ENCODE results near the gene CACNA2D3. TPM values are rescaled to one million over a fixed set of nuclear protein-coding genes. Genes with fewer than 3 reads are reported as not detected.

The CACNA2D3 gene
- polyA plus RNA-seq, 1 donor (not counting 4 experiments of a cell fraction or from before 2014, with no cell fraction given): 0.08 TPM

- no peak overlapping the region for H3K4me2 ChIP-seq (ENCODE audit: control insufficient read depth, extremely low read depth, insufficient read depth, low read depth, low read length)
- H3K4me1 ChIP-seq (ENCODE audit: control insufficient read depth, extremely low read depth, insufficient read depth, low read length): no peaks in the 10 kb centered on the region
- DNase-seq (ENCODE audit: low read depth, low spot score) (no peak), FAIRE-seq (no peak)
- no peaks in the 10 kb centered on the region for H3K27me3 ChIP-seq (ENCODE audit: control insufficient read depth, extremely low read depth, insufficient read depth, low read length)
- no peak overlapping the region for H3K9ac ChIP-seq (ENCODE audit: control insufficient read depth, extremely low read depth, insufficient read depth, low read length)
- dilution Hi-C loops (cut with MboI; ENCODE audit: extremely low pct_ligation_motif_present, low sequenced_read_pairs): no loop called here
- H3K9me3 ChIP-seq (ENCODE audit: control insufficient read depth, low read depth, low read length): no peaks in the 10 kb centered on the region
- H4K20me1 ChIP-seq (ENCODE audit: control insufficient read depth, extremely low read depth, insufficient read depth, low read length): no peaks in the 10 kb centered on the region
- H2AFZ ChIP-seq (ENCODE audit: control insufficient read depth, low read length): no peak overlapping the region
- H3K79me2 ChIP-seq (ENCODE audit: control insufficient read depth, insufficient read depth, low read length): no peaks in the 10 kb centered on the region
- no peaks in the 10 kb centered on the region for H3K9me1 ChIP-seq (ENCODE audit: control insufficient read depth, extremely low read depth, insufficient read depth, low read length)
- H3K36me3 ChIP-seq (ENCODE audit: control insufficient read depth in 2 of 2, extremely low read depth in 1 of 2, insufficient read depth in 2 of 2, low read length in 2 of 2): no peaks in the 10 kb centered on the region
- H3K27ac ChIP-seq (ENCODE audit: control insufficient read depth, insufficient read depth, low read length): no peak overlapping the region
- TF ChIP-seq EZH2 (IDR thresholded peaks at IDR 0.05; ENCODE audit: low read length) (no peak), CTCF (optimal IDR thresholded peaks at IDR 0.05 in 1 of 3, IDR thresholded peaks at IDR 0.05 in 1 of 3, conservative IDR thresholded peaks at IDR 0.05 in 1 of 3; ENCODE audit: extremely low read depth in 1 of 3, insufficient read depth in 2 of 3, low read length in 3 of 3) (no peak)
- no peak overlapping the region for H3K4me3 ChIP-seq (ENCODE audit: control insufficient read depth in 2 of 3, extremely low read depth in 1 of 3, insufficient read depth in 2 of 3, low read depth in 1 of 3, low read length in 3 of 3)
Measured at GRCh38 chr3:54164192-54164975, 42.0 kb downstream of the CACNA2D3 start.

- FAIRE-seq (no peak), DNase-seq (ENCODE audit: low read depth, low spot score) (no peak)
- Histone ChIP-seq H3K9me1 (ENCODE audit: control insufficient read depth, extremely low read depth, insufficient read depth, low read length) (no peaks in the 10 kb centered on the region), H3K79me2 (ENCODE audit: control insufficient read depth, insufficient read depth, low read length) (no peaks in the 10 kb centered on the region), H3K4me2 (ENCODE audit: control insufficient read depth, extremely low read depth, insufficient read depth, low read depth, low read length) (no peak overlapping the region), H3K27me3 (ENCODE audit: control insufficient read depth, extremely low read depth, insufficient read depth, low read length) (no peaks in the 10 kb centered on the region), H2AFZ (ENCODE audit: control insufficient read depth, low read length) (no peak overlapping the region), H3K27ac (ENCODE audit: control insufficient read depth, insufficient read depth, low read length) (no peak overlapping the region), H3K9me3 (ENCODE audit: control insufficient read depth, low read depth, low read length) (peaks cover 2% of the 10 kb centered on the region), H3K9ac (ENCODE audit: control insufficient read depth, extremely low read depth, insufficient read depth, low read length) (no peak overlapping the region), H3K36me3 (ENCODE audit: control insufficient read depth in 2 of 2, extremely low read depth in 1 of 2, insufficient read depth in 2 of 2, low read length in 2 of 2) (no peaks in the 10 kb centered on the region), H4K20me1 (ENCODE audit: control insufficient read depth, extremely low read depth, insufficient read depth, low read length) (no peaks in the 10 kb centered on the region), H3K4me1 (ENCODE audit: control insufficient read depth, extremely low read depth, insufficient read depth, low read length) (no peaks in the 10 kb centered on the region), H3K4me3 (ENCODE audit: control insufficient read depth in 2 of 3, extremely low read depth in 1 of 3, insufficient read depth in 2 of 3, low read depth in 1 of 3, low read length in 3 of 3) (no peak overlapping the region)
- TF ChIP-seq EZH2 (IDR thresholded peaks at IDR 0.05; ENCODE audit: low read length) (no peak), CTCF (optimal IDR thresholded peaks at IDR 0.05 in 1 of 3, IDR thresholded peaks at IDR 0.05 in 1 of 3, conservative IDR thresholded peaks at IDR 0.05 in 1 of 3; ENCODE audit: extremely low read depth in 1 of 3, insufficient read depth in 2 of 3, low read length in 3 of 3) (no peak)
- dilution Hi-C loops (cut with MboI; ENCODE audit: extremely low pct_ligation_motif_present, low sequenced_read_pairs): no loop called here
Measured at GRCh38 chr3:54165865-54166264, 43.5 kb downstream of the CACNA2D3 start.
